ENCODE data around the gene N4BP2. TPM values are rescaled to one million over a fixed set of nuclear protein-coding genes. Genes with fewer than 3 reads are reported as not detected.

N4BP2 gene
- total and polyA plus RNA-seq, 2 of the 8 experiments (the other 6 are each of a cell fraction or from before 2014, with no cell fraction given), result 4.4 to 44.7 TPM

GRCh38 chr4:40150932-40151331 lies 94.3 kb downstream of the N4BP2 start:
- Histone ChIP-seq H3K9ac (replicated peaks in 1 of 4; ENCODE audit: extremely low read depth in 1 of 4, low read depth in 3 of 4, low read length in 3 of 4) (no peak overlapping the region), H2AFZ (ENCODE audit: low read length) (no peak overlapping the region), H3K4me1 (replicated peaks in 1 of 4; ENCODE audit: control insufficient read depth in 3 of 4, insufficient read depth in 4 of 4, low read length in 3 of 4) (no peaks in the 10 kb centered on the region), H3K23ac (ENCODE audit: insufficient read length) (no peak overlapping the region), H4K91ac (replicated peaks; ENCODE audit: insufficient read length, low read length) (no peak overlapping the region), H3K14ac (ENCODE audit: insufficient read length) (no peak overlapping the region), H3K23me2 (ENCODE audit: low read depth, low read length) (no peaks in the 10 kb centered on the region), H3K27me3 (replicated peaks in 1 of 4; ENCODE audit: control insufficient read depth in 3 of 4, extremely low read depth in 1 of 4, insufficient read depth in 3 of 4, low read length in 3 of 4) (no peaks in the 10 kb centered on the region), H3K27ac (ENCODE audit: low read depth, low read length) (no peak overlapping the region), H4K20me1 (replicated peaks in 1 of 2; ENCODE audit: control insufficient read depth in 1 of 2, insufficient read depth in 2 of 2, low read length in 2 of 2) (no peaks in the 10 kb centered on the region), H3K36me3 (ENCODE audit: control insufficient read depth in 2 of 4, insufficient read depth in 4 of 4, low read length in 3 of 4) (peaks cover 0 to 28% (median 10%) of the 10 kb centered on the region in 4 experiments; a peak in 4 of 8 replicates), H3K9me3 (ENCODE audit: insufficient read depth in 2 of 2, low read depth in 1 of 2, low read length in 1 of 2) (peaks cover 13% of the 10 kb centered on the region in 2 experiments), H3K4ac (replicated peaks; ENCODE audit: insufficient read length, low read depth, low read length) (no peak overlapping the region), H3K56ac (replicated peaks; ENCODE audit: insufficient read length, low read depth, low read length) (no peak overlapping the region), H2BK120ac (replicated peaks; ENCODE audit: low read depth, low read length) (no peak overlapping the region), H2BK20ac (ENCODE audit: low read length) (no peak overlapping the region), H2BK5ac (ENCODE audit: low read depth, low read length) (no peak overlapping the region), H3K18ac (ENCODE audit: extremely low read depth, low read length) (no peak overlapping the region), H3K4me2 (ENCODE audit: insufficient read depth in 1 of 2, low read depth in 2 of 2, low read length in 2 of 2) (no peak overlapping the region), H2AK5ac (ENCODE audit: low read depth, low read length) (no peak overlapping the region), H2BK15ac (ENCODE audit: low read length) (no peak overlapping the region), H3K4me3 (ENCODE audit: extremely low read depth in 1 of 4, insufficient read depth in 2 of 4, low read depth in 3 of 4, low read length in 4 of 4) (no peak overlapping the region), H4K8ac (ENCODE audit: extremely low read depth, insufficient read depth, low read length) (no peak overlapping the region), H3K79me1 (ENCODE audit: low read depth, low read length) (no peaks in the 10 kb centered on the region), H3K79me2 (ENCODE audit: control insufficient read depth in 1 of 2, insufficient read depth in 2 of 2, low read length in 2 of 2) (no peaks in the 10 kb centered on the region), H2BK12ac (ENCODE audit: low read depth, low read length) (no peak overlapping the region), H4K5ac (ENCODE audit: insufficient read length, low read depth, low read length) (no peak overlapping the region)
- TF ChIP-seq MAX (IDR thresholded peaks at IDR 0.05) (no peak), HDAC2 (IDR thresholded peaks at IDR 0.05; ENCODE audit: borderline replicate concordance in 1 of 2, low read depth in 2 of 2, low read length in 2 of 2) (no peak), ATF3 (IDR thresholded peaks at IDR 0.05; ENCODE audit: insufficient read depth, low read depth, low read length) (no peak), YY1 (IDR thresholded peaks at IDR 0.05; ENCODE audit: low read depth, low read length) (no peak), CEBPB (IDR thresholded peaks at IDR 0.05; ENCODE audit: low read depth, low read length) (no peak), JUND (IDR thresholded peaks at IDR 0.05; ENCODE audit: low read length) (no peak), BCL11A (IDR thresholded peaks at IDR 0.05; ENCODE audit: low read depth in 2 of 2, low read length in 2 of 2) (no peak)
- ChIA-PET CTCF (ENCODE audit: partially characterized antibody) (interaction anchor here (0.6 to 2.0 kb wide), 8 partner anchors 40 to 174 kb away, joined by 3 to 8 read pairs (median 3); no protein-coding TSS in a partner anchor), POLR2A (ENCODE audit: partially characterized antibody) (interaction anchor here (1.1 to 1.5 kb wide), 2 partner anchors 10 to 19 kb away, joined by 3 to 5 read pairs; no protein-coding TSS in a partner anchor)
- FAIRE-seq, result no peak
- WGBS, 2 experiments (ENCODE audit: extremely low coverage in 1 of 2, insufficient coverage in 1 of 2, insufficient read length in 1 of 2, insufficient replicate concordance in 2 of 2, low coverage in 1 of 2, low lambda C conversion rate in 2 of 2, missing lambda C conversion rate in 1 of 2), result 96% methylated on average over 3 of the region's 3 CpGs; no CpG with 5 or more reads in 1 of the 2 experiments
- DNase-seq (ENCODE audit: low read depth in 1 of 2, low spot score in 2 of 2), result no peak
